Measurements from ENCODE around the gene ZSCAN10.

DNA sequence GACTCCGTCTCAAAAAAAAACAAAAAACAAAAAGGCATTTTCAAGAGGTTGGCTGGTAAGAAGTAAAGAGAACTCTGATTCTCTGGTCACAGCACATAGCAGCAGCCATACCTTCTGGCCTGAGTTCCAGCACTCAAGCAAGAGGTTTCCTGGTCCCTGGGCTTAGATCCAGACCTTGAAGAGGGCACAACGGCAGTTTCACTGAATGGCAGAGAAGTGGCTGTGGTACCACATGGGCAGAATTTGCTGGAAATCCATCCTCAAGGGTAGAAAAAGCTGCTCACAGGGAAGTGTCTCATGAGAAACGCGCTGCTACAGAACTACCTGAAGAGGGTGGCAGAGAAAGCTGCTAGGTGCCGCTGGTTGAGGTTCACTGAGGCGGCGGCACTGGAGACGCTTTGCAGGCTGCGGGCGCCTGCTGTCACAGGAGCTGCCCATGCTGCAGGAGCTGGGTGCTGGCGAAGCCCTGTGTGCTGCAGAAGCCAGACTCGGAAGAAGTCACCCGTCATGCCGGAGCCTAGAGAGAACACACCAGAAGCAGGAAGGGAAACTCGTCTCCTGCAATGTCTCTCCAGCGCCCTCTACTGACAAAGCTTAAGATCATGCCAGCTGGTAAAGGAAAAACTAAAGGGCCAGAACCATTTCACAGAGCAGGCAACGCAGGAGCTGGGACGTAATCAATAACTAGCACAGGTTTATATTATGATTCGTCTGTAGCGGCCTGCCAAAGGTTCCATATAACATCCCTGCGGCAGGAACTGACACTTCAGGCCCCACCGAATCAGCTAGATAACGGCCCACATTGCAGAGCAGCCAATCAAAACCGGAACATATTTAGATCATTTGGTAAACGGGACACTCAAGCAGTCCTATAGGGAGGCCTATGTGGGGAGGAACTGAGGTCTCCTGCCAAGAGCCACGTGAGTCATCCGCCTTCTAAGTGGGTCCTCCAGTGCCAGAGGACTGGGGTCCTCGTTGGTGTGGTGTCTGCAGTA is 30.3 kb upstream of the ZSCAN10 start:
- TF ChIP-seq TAF1 (IDR thresholded peaks at IDR 0.05; ENCODE audit: low read depth) (no peak), TEAD4 (IDR thresholded peaks at IDR 0.05) (no peak), EP300 (IDR thresholded peaks at IDR 0.05; ENCODE audit: borderline replicate concordance) (no peak), EGR1 (IDR thresholded peaks at IDR 0.05) (no peak), USF1 (IDR thresholded peaks at IDR 0.05) (no peak), CREB1 (IDR thresholded peaks at IDR 0.05; ENCODE audit: low read depth) (no peak), YY1 (IDR thresholded peaks at IDR 0.05; ENCODE audit: low read depth) (no peak), TCF12 (IDR thresholded peaks at IDR 0.05; ENCODE audit: low read depth) (no peak), REST (IDR thresholded peaks at IDR 0.05; ENCODE audit: low read depth) (no peak), FOXM1 (IDR thresholded peaks at IDR 0.05; ENCODE audit: borderline replicate concordance, low read depth) (no peak), MAX (IDR thresholded peaks at IDR 0.05) (no peak), NFIC (IDR thresholded peaks at IDR 0.05) (no peak), CEBPB (IDR thresholded peaks at IDR 0.05) (no peak)
